G401 (cell line): ENCODE results near the gene SEMA5B. TPM values are rescaled to one million over a fixed set of nuclear protein-coding genes. Genes with fewer than 3 reads are reported as not detected.

Source experiments
- DNase-seq: peaks from one replicate; pipeline ENCODE4 v3.0.0-alpha.2; 2015; ENCODE audit warnings: low spot score
- in situ Hi-C: cut with HindIII; loops from 2 replicates; pipeline ENCODE4 v1.10.0; 2016; ENCODE audit warnings: low sequenced_read_pairs, mixed read lengths
- total RNA-seq: library from RNA; depleted of rRNA; stranded (reverse); fragments of >200 nt; shearing (Covaris generic); gene quantifications from 2 replicates; pipeline ENCODE4 v1.2.3, GENCODE V29; 2014

The SEMA5B gene
- total RNA-seq, 1 experiment from 2014 or later = 0.03 TPM

GRCh38 chr3:123002749-123003497 lies 24.6 kb downstream of the SEMA5B start:
- no peak for DNase-seq
- in situ Hi-C loops = no loop called here

- DNase-seq = no peak
- in situ Hi-C loops = no loop called here
Measured at GRCh38 chr3:123002100-123002748, 25.3 kb downstream of the SEMA5B start.

- DNase-seq = no peak
- in situ Hi-C loops = no loop called here
Measured at GRCh38 chr3:122998856-122999255, 28.7 kb downstream of the SEMA5B start.

GRCh38 chr3:122998206-122998605 lies 29.4 kb downstream of the SEMA5B start:
- no peak for DNase-seq
- in situ Hi-C loops = no loop called here

- peak; percentile 94 for DNase-seq
- in situ Hi-C loops = no loop called here
Measured at GRCh38 chr3:122996038-122996580, 31.5 kb downstream of the SEMA5B start.

- no peak for DNase-seq
- in situ Hi-C loops = no loop called here
Measured at GRCh38 chr3:122994954-122995353, 32.6 kb downstream of the SEMA5B start.

GRCh38 chr3:122993124-122993978 lies 34.2 kb downstream of the SEMA5B start:
- peak; percentile 62 for DNase-seq
- in situ Hi-C loops = no loop called here

- in situ Hi-C loops = no loop called here
- DNase-seq = peak; percentile 34
Measured at GRCh38 chr3:122992676-122993075, 34.9 kb downstream of the SEMA5B start.

GRCh38 chr3:122992133-122992532 lies 35.4 kb downstream of the SEMA5B start:
- no peak for DNase-seq

GRCh38 chr3:122991236-122991985 lies 36.2 kb downstream of the SEMA5B start:
- no peak for DNase-seq
- in situ Hi-C loops = no loop called here

More at GRCh38 chr3:122992133-122992532, 35.4 kb downstream of the SEMA5B start:
- in situ Hi-C loops = no loop called here

- no peak for DNase-seq
- in situ Hi-C loops = no loop called here
Measured at GRCh38 chr3:122989856-122990575, 37.5 kb downstream of the SEMA5B start.

GRCh38 chr3:122988508-122988907 lies 39.1 kb downstream of the SEMA5B start:
- in situ Hi-C loops = no loop called here

GRCh38 chr3:122987736-122988319 lies 39.7 kb downstream of the SEMA5B start:
- in situ Hi-C loops = no loop called here
- no peak for DNase-seq

More at GRCh38 chr3:122988508-122988907, 39.1 kb downstream of the SEMA5B start:
- no peak for DNase-seq

GRCh38 chr3:122987231-122987630 lies 40.3 kb downstream of the SEMA5B start:
- no peak for DNase-seq
- in situ Hi-C loops = no loop called here

GRCh38 chr3:122986693-122987179 lies 40.8 kb downstream of the SEMA5B start:
- in situ Hi-C loops = no loop called here

GRCh38 chr3:122985539-122985938 lies 42.0 kb downstream of the SEMA5B start:
- in situ Hi-C loops = no loop called here
- no peak for DNase-seq

More at GRCh38 chr3:122986693-122987179, 40.8 kb downstream of the SEMA5B start:
- no peak for DNase-seq

- in situ Hi-C loops = no loop called here
- no peak for DNase-seq
Measured at GRCh38 chr3:122984650-122985049, 42.9 kb downstream of the SEMA5B start.

- in situ Hi-C loops = no loop called here
- DNase-seq = no peak
Measured at GRCh38 chr3:122984007-122984406, 43.6 kb downstream of the SEMA5B start.
